ENCODE results near the gene ZNF384. TPM values are rescaled to one million over a fixed set of nuclear protein-coding genes. Genes with fewer than 3 reads are reported as not detected.

Gene ZNF384
- total RNA-seq: 100 to 1,000 TPM in 2 of 3 donors, 10 to 100 TPM in 1; 95.1 to 101 (median 100) TPM
- total RNA-seq (2013): 33.8 TPM

- H3K4me1 Mint-ChIP-seq: peaks cover 43 to 53% of the 10 kb centered on the region in 2 donors
Measured at GRCh38 chr12:6688999-6689882, at the start of gene ZNF384. Gene ZNF384, minus strand, starts transcription at chr12:6689375. Its CDS starts 9,855 bp downstream, at chr12:6679520.

GRCh38 chr12:6736754-6737153, 47.6 kb upstream of the ZNF384 start:
- DNase-seq: no peak
- H3K4me3 Mint-ChIP-seq: no peak overlapping the region
- no peaks in the 10 kb centered on the region for H3K9me3 ChIP-seq (ENCODE audit: control insufficient read depth, insufficient read depth, low read length)
- H3K27ac Mint-ChIP-seq: no peak overlapping the region
- no peak overlapping the region for H3K4me3 ChIP-seq (ENCODE audit: low read length)
- no peaks in the 10 kb centered on the region for H3K9me3 Mint-ChIP-seq
- no peaks in the 10 kb centered on the region for H3K27me3 ChIP-seq (ENCODE audit: control insufficient read depth, insufficient read depth, low read length)
- H3K4me1 ChIP-seq (ENCODE audit: control insufficient read depth, insufficient read depth, low read length): no peaks in the 10 kb centered on the region
- H3K36me3 ChIP-seq (ENCODE audit: control insufficient read depth, insufficient read depth, low read length): peaks cover 10% of the 10 kb centered on the region
- TF ChIP-seq, protein P1, sequence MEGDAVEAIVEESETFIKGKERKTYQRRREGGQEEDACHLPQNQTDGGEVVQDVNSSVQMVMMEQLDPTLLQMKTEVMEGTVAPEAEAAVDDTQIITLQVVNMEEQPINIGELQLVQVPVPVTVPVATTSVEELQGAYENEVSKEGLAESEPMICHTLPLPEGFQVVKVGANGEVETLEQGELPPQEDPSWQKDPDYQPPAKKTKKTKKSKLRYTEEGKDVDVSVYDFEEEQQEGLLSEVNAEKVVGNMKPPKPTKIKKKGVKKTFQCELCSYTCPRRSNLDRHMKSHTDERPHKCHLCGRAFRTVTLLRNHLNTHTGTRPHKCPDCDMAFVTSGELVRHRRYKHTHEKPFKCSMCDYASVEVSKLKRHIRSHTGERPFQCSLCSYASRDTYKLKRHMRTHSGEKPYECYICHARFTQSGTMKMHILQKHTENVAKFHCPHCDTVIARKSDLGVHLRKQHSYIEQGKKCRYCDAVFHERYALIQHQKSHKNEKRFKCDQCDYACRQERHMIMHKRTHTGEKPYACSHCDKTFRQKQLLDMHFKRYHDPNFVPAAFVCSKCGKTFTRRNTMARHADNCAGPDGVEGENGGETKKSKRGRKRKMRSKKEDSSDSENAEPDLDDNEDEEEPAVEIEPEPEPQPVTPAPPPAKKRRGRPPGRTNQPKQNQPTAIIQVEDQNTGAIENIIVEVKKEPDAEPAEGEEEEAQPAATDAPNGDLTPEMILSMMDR (IDR thresholded peaks at IDR 0.05): no peak
- no peak for ATAC-seq
- H3K4me1 Mint-ChIP-seq: peaks cover 5 to 10% of the 10 kb centered on the region in 2 donors
- 94% methylated on average over 3 of the region's 5 CpGs for WGBS (ENCODE audit: insufficient coverage)
- no peak overlapping the region for H3K27ac ChIP-seq (ENCODE audit: low read length)
- H3K27me3 Mint-ChIP-seq (ENCODE audit: low read depth in 2 of 2): no peaks in the 10 kb centered on the region
- H3K36me3 Mint-ChIP-seq: no peaks in the 10 kb centered on the region
- intact Hi-C loops (cut with micrococcal nuclease): no loop called here

More at GRCh38 chr12:6688999-6689882, at the start of gene ZNF384:
- Histone ChIP-seq H3K36me3 (ENCODE audit: control insufficient read depth, insufficient read depth, low read length) (no peaks in the 10 kb centered on the region), H3K27ac (ENCODE audit: low read length) (peak within 1 kb of the TSS; percentile 95), H3K27me3 (ENCODE audit: control insufficient read depth, insufficient read depth, low read length) (no peaks in the 10 kb centered on the region), H3K9me3 (ENCODE audit: control insufficient read depth, insufficient read depth, low read length) (no peaks in the 10 kb centered on the region), H3K4me3 (ENCODE audit: low read length) (peak within 1 kb of the TSS; percentile 63), H3K4me1 (ENCODE audit: control insufficient read depth, insufficient read depth, low read length) (peaks cover 22% of the 10 kb centered on the region)
- peak; percentile 89 to 98 for DNase-seq
- peak within 1 kb of the TSS; percentile 93 to 96 for H3K27ac Mint-ChIP-seq
- intact Hi-C loops (cut with micrococcal nuclease): loop anchor here (1.0 to 10.0 kb wide), 6 partner anchors 26 to 194 kb away; partner anchors contain the start of genes ING4, MRPL51, NCAPD2 and NOP2
- ATAC-seq: peak; percentile 76 to 93 (median 80)
- H3K9me3 Mint-ChIP-seq: no peaks in the 10 kb centered on the region
- TF ChIP-seq, protein P1 (IDR thresholded peaks at IDR 0.05): no peak
- peak within 1 kb of the TSS; percentile 92 for H3K4me3 Mint-ChIP-seq
- under 1% methylated on average over 65 of the region's 72 CpGs for WGBS (ENCODE audit: insufficient coverage)
- H3K36me3 Mint-ChIP-seq: no peaks in the 10 kb centered on the region
- H3K27me3 Mint-ChIP-seq (ENCODE audit: low read depth in 2 of 2): peaks cover 2 to 4% of the 10 kb centered on the region in 2 donors

DNA sequence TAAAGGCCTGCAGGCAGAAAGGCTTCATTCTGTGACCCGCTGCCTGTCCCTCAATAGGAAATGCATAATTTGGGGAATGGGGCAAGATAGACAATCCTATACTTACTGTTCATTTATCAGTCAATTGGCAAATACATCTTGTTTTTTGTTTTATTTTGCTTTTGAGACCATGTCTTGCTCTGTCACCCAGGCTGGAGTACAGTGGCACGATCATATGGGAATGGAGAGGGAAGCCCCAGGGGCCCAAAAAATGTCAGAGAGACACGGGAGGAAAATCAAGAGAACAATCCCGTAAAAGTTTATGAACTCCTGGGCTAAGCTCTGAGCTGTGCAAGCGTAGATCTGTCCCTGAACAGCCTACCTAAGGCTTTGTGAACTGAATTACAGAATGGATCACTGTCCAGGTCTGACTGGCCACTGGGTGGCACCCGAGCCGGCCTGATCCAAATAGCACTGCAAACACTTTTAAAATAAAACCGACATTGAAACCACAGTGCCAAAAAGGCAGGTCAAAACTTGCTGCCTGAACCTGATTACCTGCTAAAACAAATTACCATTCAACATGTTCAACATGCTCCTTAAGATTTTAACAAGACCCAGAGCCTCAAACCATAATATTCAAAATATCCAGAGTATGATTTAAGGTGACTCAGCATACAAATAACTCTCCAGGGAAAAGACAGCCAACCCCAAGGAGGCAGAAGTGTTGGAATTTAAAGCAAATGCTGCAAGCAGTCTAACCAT, 46.4 kb upstream of the ZNF384 start:
- H3K9me3 ChIP-seq (ENCODE audit: control insufficient read depth, insufficient read depth, low read length): no peaks in the 10 kb centered on the region
- H3K9me3 Mint-ChIP-seq: no peaks in the 10 kb centered on the region
- ATAC-seq: peak; percentile 70 to 78 (median 75)
- no peak overlapping the region for H3K4me3 Mint-ChIP-seq
- peak overlapping the region in 1 of 2 donors; percentile 11 for H3K27ac Mint-ChIP-seq
- H3K27ac ChIP-seq (ENCODE audit: low read length): no peak overlapping the region
- peak in 1 of 2 donors; percentile 60 for DNase-seq
- no peaks in the 10 kb centered on the region for H3K4me1 ChIP-seq (ENCODE audit: control insufficient read depth, insufficient read depth, low read length)
- H3K4me1 Mint-ChIP-seq: peaks cover 5 to 10% of the 10 kb centered on the region in 2 donors
- H3K36me3 ChIP-seq (ENCODE audit: control insufficient read depth, insufficient read depth, low read length): peaks cover 21% of the 10 kb centered on the region
- no peaks in the 10 kb centered on the region for H3K27me3 Mint-ChIP-seq (ENCODE audit: low read depth in 2 of 2)
- no peaks in the 10 kb centered on the region for H3K27me3 ChIP-seq (ENCODE audit: control insufficient read depth, insufficient read depth, low read length)
- H3K4me3 ChIP-seq (ENCODE audit: low read length): no peak overlapping the region
- 57% methylated on average over 8 of the region's 8 CpGs for WGBS (ENCODE audit: insufficient coverage)
- intact Hi-C loops (cut with micrococcal nuclease): no loop called here
- TF ChIP-seq, protein P1 (IDR thresholded peaks at IDR 0.05): peak; percentile 27
- no peaks in the 10 kb centered on the region for H3K36me3 Mint-ChIP-seq
